Progenitor cell of endocrine pancreas (in vitro differentiated cells): ENCODE results near the gene TESMIN. TPM values are rescaled to one million over a fixed set of nuclear protein-coding genes. Genes with fewer than 3 reads are reported as not detected.

Experiments
- DNase-seq: peaks from one replicate; pipeline ENCODE4 v3.0.0; 2021; ENCODE audit warnings: low spot score; ENCODE audit not compliant: unreplicated experiment
- H3K27ac Mint-ChIP-seq: 2 replicates; pipeline ENCODE4 v1.8.0; 2021; ENCODE audit warnings: mild to moderate bottlenecking, moderate library complexity, mixed read lengths
- H3K27me3 Mint-ChIP-seq: 2 replicates; pipeline ENCODE4 v1.8.0; 2021; ENCODE audit warnings: mixed read lengths
- H3K36me3 Mint-ChIP-seq: 2 replicates; pipeline ENCODE4 v1.8.0; 2022; ENCODE audit warnings: mixed read lengths; ENCODE audit not compliant: insufficient read depth
- H3K4me1 Mint-ChIP-seq: 2 replicates; pipeline ENCODE4 v1.8.0; 2021; ENCODE audit warnings: low read depth, mixed read lengths
- H3K4me3 Mint-ChIP-seq: 2 replicates; pipeline ENCODE4 v1.8.0; 2021; ENCODE audit warnings: low read depth, mild to moderate bottlenecking, moderate library complexity, mixed read lengths
- H3K9me3 Mint-ChIP-seq: 2 replicates; pipeline ENCODE4 v1.8.0; 2021; ENCODE audit warnings: low read depth, mixed read lengths
- total RNA-seq: library from RNA; stranded (reverse); gene quantifications from 2 replicates; pipeline ENCODE4 v1.2.1, GENCODE V29; 2021
- TF ChIP-seq, protein P1 (sequence below): fragments of 200-600 bp; sonication (generic); IDR thresholded peaks from one replicate; pipeline ENCODE4 v1.5.0; 2021; ENCODE audit warnings: antibody characterized with exemption, mild to moderate bottlenecking; ENCODE audit not compliant: unreplicated experiment

Gene TESMIN
- total RNA-seq, 1 donor from 2014 or later: 26.6 TPM

DNA sequence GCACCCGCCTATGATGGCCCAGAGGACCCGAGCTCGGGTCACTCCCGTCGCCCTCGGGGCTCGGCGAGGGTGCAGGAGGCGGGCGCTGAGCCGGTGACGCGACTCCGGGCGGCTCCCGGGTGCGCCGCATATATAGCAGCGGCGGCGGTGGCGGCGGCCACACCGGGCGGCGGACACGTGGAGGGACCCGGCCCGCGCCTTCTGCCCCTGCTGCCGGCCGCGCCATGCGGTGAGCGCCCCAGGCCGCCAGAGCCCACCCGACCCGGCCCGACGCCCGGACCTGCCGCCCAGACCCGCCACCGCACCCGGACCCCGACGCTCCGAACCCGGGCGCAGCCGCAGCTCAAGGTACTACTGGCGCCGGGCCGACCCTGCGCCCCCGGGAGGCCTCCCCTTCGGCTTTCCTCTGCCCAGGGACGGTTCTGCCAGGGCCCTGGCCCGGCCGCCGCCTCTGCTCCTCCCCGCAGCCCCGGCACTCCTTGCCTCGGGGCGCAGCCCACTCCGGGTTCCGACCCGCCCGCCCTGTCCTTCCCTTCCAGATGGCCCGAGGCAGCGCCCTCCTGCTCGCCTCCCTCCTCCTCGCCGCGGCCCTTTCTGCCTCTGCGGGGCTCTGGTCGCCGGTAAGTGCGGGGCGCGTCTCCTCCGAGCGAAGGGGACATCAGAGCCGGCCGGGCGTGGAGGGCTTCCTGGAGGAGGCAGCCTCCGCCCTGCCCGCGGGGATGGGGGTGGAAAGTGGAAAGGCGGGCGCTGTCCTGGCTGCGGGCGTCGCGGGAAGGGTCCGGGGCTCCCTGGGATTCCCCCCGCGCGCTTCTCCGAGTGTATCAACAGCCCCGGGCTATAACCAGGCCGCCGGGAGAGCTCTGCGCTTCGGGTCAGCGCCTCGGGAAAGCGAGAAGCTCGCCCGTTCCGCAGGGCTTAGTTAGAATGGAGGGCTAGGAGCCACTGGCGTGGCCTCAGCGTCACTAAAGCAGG, 66.6 kb downstream of the TESMIN start, which contains the start of gene GAL:
TSS of gene GAL (plus strand) at position 160 of the 972 bp plus-strand sequence. CDS start at position 540, 380 bp downstream.
- DNase-seq: no peak
- no peaks in the 10 kb centered on the region for H3K9me3 Mint-ChIP-seq
- peak within 1 kb of the TSS; percentile 16 for H3K4me3 Mint-ChIP-seq
- H3K36me3 Mint-ChIP-seq: no peaks in the 10 kb centered on the region
- H3K4me1 Mint-ChIP-seq: peaks cover 19% of the 10 kb centered on the region
- H3K27me3 Mint-ChIP-seq: peaks cover 72% of the 10 kb centered on the region
- no peak within 1 kb of the TSS for H3K27ac Mint-ChIP-seq
- TF ChIP-seq, protein P1, sequence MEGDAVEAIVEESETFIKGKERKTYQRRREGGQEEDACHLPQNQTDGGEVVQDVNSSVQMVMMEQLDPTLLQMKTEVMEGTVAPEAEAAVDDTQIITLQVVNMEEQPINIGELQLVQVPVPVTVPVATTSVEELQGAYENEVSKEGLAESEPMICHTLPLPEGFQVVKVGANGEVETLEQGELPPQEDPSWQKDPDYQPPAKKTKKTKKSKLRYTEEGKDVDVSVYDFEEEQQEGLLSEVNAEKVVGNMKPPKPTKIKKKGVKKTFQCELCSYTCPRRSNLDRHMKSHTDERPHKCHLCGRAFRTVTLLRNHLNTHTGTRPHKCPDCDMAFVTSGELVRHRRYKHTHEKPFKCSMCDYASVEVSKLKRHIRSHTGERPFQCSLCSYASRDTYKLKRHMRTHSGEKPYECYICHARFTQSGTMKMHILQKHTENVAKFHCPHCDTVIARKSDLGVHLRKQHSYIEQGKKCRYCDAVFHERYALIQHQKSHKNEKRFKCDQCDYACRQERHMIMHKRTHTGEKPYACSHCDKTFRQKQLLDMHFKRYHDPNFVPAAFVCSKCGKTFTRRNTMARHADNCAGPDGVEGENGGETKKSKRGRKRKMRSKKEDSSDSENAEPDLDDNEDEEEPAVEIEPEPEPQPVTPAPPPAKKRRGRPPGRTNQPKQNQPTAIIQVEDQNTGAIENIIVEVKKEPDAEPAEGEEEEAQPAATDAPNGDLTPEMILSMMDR: no peak

DNA sequence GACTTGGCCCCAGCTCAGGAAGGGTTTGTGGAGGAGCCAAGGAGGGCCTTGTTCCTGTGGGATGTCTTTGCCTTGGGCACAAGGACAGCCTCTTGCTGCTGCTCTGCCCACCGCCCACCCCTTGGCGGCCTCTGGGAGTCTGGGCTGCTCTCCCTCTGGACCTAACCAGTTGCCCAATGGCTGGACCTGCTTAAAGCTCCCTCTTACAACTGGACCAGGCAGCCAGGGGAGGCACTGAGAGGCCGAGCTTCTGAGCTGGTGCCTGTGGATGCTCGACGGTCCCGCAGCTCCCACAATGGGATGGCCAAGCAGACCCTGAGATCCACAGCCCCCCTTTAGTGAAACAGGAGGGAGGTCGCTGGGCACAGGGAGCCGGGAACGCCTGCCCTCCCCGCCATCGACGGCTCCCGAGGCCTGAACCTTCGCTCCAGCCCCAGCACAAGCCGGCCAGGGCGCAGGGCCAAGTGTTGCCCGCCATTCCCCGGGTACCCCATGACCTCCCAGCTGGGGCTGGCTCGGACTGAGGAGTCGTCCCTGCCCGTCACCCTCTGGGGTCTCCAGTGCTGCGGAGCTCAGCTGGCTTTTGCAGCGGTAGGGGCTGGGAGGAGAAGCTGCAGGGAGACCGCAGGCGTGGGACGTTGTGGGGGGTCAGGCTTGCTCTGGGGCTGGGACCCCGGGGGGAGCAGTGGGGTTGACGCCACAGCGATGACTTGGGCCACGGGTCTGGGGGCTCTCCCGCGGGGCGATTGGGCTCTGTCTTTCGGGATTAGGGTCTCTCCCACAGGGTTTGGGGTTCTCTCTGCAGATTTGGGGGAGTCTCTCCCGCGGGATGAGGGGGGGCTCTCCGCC, 67.6 kb downstream of the TESMIN start:
- DNase-seq: no peak
- peaks cover 17% of the 10 kb centered on the region for H3K4me1 Mint-ChIP-seq
- H3K27ac Mint-ChIP-seq: no peak overlapping the region
- no peak overlapping the region for H3K4me3 Mint-ChIP-seq
- H3K9me3 Mint-ChIP-seq: no peaks in the 10 kb centered on the region
- peaks cover 71% of the 10 kb centered on the region for H3K27me3 Mint-ChIP-seq
- TF ChIP-seq, protein P1: no peak
- H3K36me3 Mint-ChIP-seq: no peaks in the 10 kb centered on the region

DNA sequence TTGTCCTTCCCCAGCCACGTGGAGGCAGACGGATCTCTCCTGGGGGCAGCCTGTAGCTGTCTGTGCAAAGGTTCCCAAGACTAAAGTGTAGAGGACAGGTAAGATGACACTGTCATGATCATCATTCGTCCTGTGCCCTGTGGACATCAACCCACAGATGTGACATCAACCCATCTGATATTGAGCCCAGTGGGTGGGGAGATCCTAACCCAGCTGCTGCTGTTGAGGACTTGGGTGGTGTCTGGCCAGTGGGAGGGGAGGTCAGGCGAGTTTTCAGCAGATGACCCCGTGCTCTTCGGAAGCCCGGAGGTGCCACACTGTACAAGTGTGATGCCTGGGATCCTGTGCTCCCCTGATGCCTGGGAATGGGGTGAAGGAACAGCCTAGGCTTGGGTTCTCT, 68.2 kb downstream of the TESMIN start:
- DNase-seq: no peak
- peaks cover 69% of the 10 kb centered on the region for H3K27me3 Mint-ChIP-seq
- H3K36me3 Mint-ChIP-seq: no peaks in the 10 kb centered on the region
- no peak overlapping the region for H3K27ac Mint-ChIP-seq
- TF ChIP-seq, protein P1: no peak
- no peak overlapping the region for H3K4me3 Mint-ChIP-seq
- no peaks in the 10 kb centered on the region for H3K9me3 Mint-ChIP-seq
- peaks cover 16% of the 10 kb centered on the region for H3K4me1 Mint-ChIP-seq

DNA sequence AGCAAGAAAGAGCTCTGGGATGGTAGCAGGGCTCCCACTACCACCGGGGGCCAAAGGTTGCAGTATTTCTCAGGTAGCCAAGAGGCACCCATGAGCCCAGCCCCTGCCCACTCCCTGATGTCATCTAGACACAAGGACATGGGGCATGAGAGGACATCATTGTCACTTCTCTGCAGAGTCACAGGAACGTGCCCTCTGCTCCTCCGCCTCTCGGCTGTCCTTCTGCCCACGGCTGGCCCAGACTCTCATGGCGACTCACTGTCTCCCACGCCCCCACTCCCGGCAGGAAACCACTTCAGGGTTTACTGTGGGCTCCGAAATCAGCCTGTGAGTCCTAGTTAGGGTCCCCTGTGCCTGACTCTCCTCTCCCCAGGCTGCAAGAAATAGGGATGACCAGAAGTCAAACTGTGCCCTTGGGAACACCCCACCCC, 68.8 kb downstream of the TESMIN start:
- H3K9me3 Mint-ChIP-seq: no peaks in the 10 kb centered on the region
- peaks cover 64% of the 10 kb centered on the region for H3K27me3 Mint-ChIP-seq
- no peaks in the 10 kb centered on the region for H3K36me3 Mint-ChIP-seq
- peaks cover 14% of the 10 kb centered on the region for H3K4me1 Mint-ChIP-seq
- no peak for DNase-seq
- TF ChIP-seq, protein P1: no peak
- no peak overlapping the region for H3K4me3 Mint-ChIP-seq
- no peak overlapping the region for H3K27ac Mint-ChIP-seq

DNA sequence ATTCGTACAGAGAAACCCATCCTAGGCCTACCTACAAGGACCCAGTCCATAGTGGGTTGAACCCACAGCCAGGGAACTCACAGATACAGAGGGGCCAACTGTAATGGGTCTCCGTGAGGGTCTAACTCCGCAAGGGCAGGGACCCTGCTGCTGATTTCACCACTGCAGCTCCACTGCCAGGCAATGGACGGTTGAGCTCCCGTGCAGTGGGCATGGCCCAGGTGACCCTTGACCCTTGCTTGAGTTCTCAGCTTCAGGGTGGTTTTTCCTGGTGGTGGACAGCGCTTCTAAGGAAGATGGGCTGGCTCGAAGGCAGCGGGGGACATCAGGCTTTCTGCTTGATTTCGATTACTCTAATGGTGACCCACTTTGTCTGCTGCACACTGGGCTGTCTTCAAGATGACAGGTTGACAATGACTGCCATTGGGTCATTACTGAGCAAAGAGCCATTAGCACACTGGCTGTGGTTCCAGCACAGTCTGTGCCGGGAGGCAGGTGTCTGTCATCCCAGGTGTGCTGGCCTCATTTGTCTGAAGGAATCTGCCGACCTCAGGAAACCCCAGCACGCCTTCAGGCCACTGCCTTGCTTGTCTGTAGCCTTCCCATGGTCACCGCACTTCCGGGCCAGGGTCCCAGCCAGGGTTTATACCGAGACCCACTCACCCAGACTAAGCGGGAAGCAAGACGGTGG, 70.6 kb downstream of the TESMIN start:
- H3K27me3 Mint-ChIP-seq: peaks cover 50% of the 10 kb centered on the region

More for the DNA sequence above, 70.6 kb downstream of the TESMIN start:
- Mint-ChIP-seq H3K27ac (no peak overlapping the region), H3K4me1 (no peaks in the 10 kb centered on the region), H3K4me3 (no peak overlapping the region), H3K36me3 (no peaks in the 10 kb centered on the region), H3K9me3 (no peaks in the 10 kb centered on the region)
- TF ChIP-seq, protein P1: no peak
- DNase-seq: no peak
